ENCODE results near the gene BGN.

GRCh38 chrX:153493085-153493484, 1.7 kb upstream of the BGN start:
- TF ChIP-seq, protein P1, sequence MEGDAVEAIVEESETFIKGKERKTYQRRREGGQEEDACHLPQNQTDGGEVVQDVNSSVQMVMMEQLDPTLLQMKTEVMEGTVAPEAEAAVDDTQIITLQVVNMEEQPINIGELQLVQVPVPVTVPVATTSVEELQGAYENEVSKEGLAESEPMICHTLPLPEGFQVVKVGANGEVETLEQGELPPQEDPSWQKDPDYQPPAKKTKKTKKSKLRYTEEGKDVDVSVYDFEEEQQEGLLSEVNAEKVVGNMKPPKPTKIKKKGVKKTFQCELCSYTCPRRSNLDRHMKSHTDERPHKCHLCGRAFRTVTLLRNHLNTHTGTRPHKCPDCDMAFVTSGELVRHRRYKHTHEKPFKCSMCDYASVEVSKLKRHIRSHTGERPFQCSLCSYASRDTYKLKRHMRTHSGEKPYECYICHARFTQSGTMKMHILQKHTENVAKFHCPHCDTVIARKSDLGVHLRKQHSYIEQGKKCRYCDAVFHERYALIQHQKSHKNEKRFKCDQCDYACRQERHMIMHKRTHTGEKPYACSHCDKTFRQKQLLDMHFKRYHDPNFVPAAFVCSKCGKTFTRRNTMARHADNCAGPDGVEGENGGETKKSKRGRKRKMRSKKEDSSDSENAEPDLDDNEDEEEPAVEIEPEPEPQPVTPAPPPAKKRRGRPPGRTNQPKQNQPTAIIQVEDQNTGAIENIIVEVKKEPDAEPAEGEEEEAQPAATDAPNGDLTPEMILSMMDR (conservative IDR thresholded peaks at IDR 0.05; ENCODE audit: low read length), result no peak
- no peak for TF ChIP-seq EZH2phosphoT487 (IDR thresholded peaks at IDR 0.05; ENCODE audit: borderline replicate concordance, low read depth, low read length)
